ENCODE measurements around the gene TRIP13.
"Not testable (repeated sequence)": the region's sequence is repeated elsewhere in the genome, so short reads cannot be mapped to it uniquely, and the experiment has no call there.

The TRIP13 gene

DNA sequence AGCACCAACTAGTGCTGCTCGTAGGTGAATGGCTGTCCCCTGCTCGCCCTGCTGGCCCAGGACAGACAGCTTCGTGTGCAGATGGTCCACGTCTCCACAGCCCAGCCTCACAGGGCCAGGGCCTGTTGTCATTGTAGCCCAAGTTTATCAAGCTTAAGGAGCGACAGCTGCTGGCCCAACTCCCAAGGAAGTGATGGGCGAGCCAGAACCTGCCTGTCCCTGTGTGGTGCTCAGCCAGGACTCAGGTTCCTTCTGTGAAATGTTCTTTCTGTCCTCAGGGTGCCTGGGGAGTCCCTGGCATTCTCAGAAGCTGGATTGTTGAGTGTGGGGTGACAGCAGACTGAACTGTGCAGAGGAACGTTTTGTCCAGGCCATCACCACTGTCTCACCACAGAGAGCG is 16.4 kb downstream of the TRIP13 start:
- no peak for DNase-seq (ENCODE audit: low spot score)

DNA sequence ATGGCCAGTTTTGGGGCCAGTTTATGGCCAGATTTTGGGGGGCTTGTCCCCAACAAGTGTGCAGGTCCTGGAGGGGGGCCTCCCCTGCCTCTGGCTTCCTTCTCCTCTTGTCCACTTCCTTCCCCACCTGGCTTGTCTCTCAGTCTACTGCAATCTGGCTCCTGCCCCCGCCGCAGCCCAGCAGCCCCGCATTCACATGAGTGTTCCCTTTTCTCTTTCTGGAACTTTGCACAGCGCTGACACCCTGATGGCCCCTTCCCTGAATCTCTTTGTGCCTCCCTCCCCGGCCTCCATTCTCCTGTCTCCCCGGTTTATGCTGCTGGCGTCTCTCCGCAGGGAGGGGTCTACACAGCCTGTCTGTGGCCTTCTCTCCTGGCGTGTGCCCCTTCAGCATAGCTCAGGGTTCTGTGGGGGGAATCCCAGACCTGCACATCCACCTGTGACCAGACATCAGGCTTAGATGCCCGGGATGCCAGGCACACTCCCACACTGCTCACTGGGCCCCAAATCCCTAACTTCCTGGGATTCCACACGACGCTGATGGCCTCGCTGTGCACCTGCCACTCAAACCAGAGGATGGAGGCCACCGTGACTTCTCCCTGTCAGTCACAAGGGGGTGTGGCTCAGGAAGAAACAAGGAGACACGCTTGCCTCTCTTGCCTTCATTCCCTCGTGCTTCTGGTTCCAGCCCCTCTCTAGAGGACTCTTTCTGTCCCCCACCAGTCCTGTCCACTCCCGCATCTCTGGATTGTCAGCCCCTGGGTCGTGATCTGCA is 17.5 kb downstream of the TRIP13 start:
- no peaks in the 10 kb centered on the region for H3K27me3 Mint-ChIP-seq (ENCODE audit: low read depth)
- peaks cover 3% of the 10 kb centered on the region for H3K4me1 Mint-ChIP-seq (ENCODE audit: low read depth)
- H3K9me3 Mint-ChIP-seq, result no peaks in the 10 kb centered on the region
- peaks cover 37% of the 10 kb centered on the region for H3K36me3 Mint-ChIP-seq (ENCODE audit: low read depth)
- H3K4me3 Mint-ChIP-seq, result no peak overlapping the region
- DNase-seq (ENCODE audit: low spot score), result no peak
- H3K27ac Mint-ChIP-seq, result no peak overlapping the region

More for the DNA sequence above, 16.4 kb downstream of the TRIP13 start:
- Mint-ChIP-seq H3K9me3 (no peaks in the 10 kb centered on the region), H3K27me3 (ENCODE audit: low read depth) (no peaks in the 10 kb centered on the region), H3K4me1 (ENCODE audit: low read depth) (peaks cover 3% of the 10 kb centered on the region), H3K4me3 (no peak overlapping the region), H3K27ac (no peak overlapping the region), H3K36me3 (ENCODE audit: low read depth) (peaks cover 35% of the 10 kb centered on the region)

DNA sequence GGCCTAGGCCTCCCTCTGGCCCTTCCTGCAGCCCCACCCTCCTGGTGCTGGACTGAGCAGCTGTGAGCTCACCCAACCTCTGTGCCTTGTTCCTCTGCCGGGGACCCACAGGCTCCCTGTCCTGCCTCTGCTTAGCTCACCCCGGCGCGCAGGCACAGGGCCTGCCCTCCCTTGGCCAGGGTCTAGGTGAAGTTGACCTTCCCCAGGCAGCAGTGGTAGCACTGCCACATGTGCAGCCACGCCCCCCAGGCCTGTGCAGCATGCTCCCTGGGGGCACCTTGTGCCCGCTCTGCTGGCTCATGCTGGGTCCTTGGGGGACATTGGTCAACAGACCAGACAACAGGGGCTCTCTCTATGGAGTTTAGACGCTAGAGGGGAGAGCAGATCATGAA is 18.1 kb downstream of the TRIP13 start:
- Mint-ChIP-seq H3K4me3 (no peak overlapping the region), H3K36me3 (ENCODE audit: low read depth) (peaks cover 32% of the 10 kb centered on the region), H3K27me3 (ENCODE audit: low read depth) (no peaks in the 10 kb centered on the region), H3K4me1 (ENCODE audit: low read depth) (peaks cover 3% of the 10 kb centered on the region), H3K9me3 (no peaks in the 10 kb centered on the region), H3K27ac (no peak overlapping the region)
- no peak for DNase-seq (ENCODE audit: low spot score)

DNA sequence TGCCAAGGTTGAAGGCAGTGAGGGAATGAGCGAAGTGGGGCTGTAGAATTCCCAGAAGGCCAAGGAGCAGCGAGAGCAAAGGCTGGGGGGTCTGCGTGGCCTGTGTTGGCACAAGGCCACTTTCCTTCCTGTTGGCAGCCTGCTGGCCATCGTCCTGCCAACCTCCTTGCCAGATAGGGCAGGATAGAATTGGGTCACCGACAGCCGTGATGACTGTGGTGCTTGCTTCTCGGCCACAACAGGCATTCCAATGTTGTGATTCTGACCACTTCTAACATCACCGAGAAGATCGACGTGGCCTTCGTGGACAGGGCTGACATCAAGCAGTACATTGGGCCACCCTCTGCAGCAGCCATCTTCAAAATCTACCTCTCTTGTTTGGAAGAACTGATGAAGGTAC is 18.9 kb downstream of the TRIP13 start:
- Mint-ChIP-seq H3K4me1 (ENCODE audit: low read depth) (peaks cover 3% of the 10 kb centered on the region), H3K4me3 (no peak overlapping the region), H3K27me3 (ENCODE audit: low read depth) (no peaks in the 10 kb centered on the region), H3K27ac (no peak overlapping the region), H3K36me3 (ENCODE audit: low read depth) (peaks cover 29% of the 10 kb centered on the region), H3K9me3 (no peaks in the 10 kb centered on the region)
- DNase-seq (ENCODE audit: low spot score), result no peak

DNA sequence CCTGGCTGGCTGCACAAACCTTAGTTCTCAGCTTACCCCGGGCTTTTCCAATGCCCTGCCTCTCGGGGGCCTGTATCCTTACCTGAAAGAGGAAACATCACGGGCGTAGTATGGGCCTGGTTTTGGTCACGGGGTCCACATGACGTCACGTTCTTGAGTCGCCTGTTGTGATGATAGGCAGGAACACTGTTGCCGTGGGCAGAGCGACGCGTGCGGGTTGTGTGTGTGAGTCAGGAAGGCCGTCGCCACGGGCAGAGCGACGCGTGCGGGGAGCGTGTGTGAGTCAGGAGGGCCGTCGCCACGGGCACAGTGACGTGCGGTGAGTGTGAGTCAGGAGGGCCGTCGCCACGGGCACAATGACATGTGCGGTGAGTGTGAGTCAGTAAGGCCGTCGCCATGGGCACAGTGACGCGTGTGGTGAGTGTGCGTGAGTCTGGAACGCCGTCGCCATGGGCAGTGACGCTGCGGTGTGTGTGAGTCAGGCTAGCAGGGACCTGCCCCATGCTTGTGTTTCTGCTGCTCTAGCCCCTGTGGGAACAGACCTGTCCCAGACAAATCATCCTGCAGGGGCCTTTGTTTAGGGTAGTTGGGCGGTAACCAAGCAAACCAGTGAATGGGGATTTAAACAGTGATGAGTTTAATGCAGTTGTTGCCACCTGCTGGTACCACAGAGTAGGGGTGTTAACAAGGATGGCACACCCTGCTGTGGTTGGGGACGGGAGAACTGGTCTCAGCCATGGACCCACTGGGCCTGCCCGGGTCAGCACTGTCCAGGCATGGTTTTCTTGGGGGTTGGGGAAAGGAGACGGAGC is 19.8 kb downstream of the TRIP13 start:
- Mint-ChIP-seq H3K27me3 (ENCODE audit: low read depth) (no peaks in the 10 kb centered on the region), H3K27ac (peak overlapping the region; percentile 37), H3K4me3 (no peak overlapping the region), H3K4me1 (ENCODE audit: low read depth) (peaks cover 3% of the 10 kb centered on the region), H3K36me3 (ENCODE audit: low read depth) (peaks cover 34% of the 10 kb centered on the region), H3K9me3 (no peaks in the 10 kb centered on the region)
- peak; percentile 75 for DNase-seq (ENCODE audit: low spot score)

DNA sequence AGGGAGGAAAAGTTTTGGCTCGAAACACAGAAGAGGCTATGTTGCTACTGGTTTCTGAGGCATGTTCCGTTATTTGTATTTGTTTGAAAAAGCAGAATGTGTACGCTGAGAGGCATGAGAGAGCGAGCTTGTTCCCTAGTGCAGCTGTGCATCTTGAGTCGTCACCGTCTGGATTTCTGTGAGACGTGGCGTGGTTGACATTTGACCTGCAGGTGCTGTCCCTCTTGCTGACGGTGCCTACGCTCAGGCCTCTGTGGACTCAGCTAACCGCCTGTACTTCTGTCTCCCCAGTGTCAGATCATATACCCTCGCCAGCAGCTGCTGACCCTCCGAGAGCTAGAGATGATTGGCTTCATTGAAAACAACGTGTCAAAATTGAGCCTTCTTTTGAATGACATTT is 21.5 kb downstream of the TRIP13 start:
- Mint-ChIP-seq H3K4me3 (no peak overlapping the region), H3K27ac (no peak overlapping the region), H3K36me3 (ENCODE audit: low read depth) (peaks cover 34% of the 10 kb centered on the region)

DNA sequence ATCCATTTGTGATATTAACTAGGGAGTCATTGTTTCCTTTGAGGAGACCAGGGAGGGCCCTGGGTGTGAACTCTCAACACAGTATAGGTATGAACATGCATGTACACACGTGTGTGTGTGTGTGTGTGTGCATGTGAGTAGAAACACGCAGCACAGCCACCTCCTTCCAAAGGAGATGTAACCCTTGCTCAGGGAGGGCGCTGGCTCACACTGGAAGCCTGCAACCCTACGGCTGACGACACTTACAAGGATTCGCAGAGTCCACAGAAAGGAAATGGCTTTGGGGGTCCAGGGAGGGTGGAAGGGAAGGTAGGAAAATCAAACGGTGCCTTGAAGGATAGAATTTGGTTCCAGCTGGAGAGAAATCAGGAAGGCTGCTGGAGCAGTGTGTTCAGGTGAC is 21.9 kb downstream of the TRIP13 start:
- no peak overlapping the region for H3K4me3 Mint-ChIP-seq
- H3K4me1 Mint-ChIP-seq (ENCODE audit: low read depth), result peaks cover 3% of the 10 kb centered on the region
- no peaks in the 10 kb centered on the region for H3K9me3 Mint-ChIP-seq
- H3K27me3 Mint-ChIP-seq (ENCODE audit: low read depth), result no peaks in the 10 kb centered on the region
- peak overlapping the region; percentile 31 for H3K27ac Mint-ChIP-seq
- DNase-seq (ENCODE audit: low spot score), result no peak
- H3K36me3 Mint-ChIP-seq (ENCODE audit: low read depth), result peaks cover 34% of the 10 kb centered on the region

More for the DNA sequence above, 21.5 kb downstream of the TRIP13 start:
- Mint-ChIP-seq H3K4me1 (ENCODE audit: low read depth) (peaks cover 3% of the 10 kb centered on the region), H3K9me3 (no peaks in the 10 kb centered on the region), H3K27me3 (ENCODE audit: low read depth) (no peaks in the 10 kb centered on the region)
- DNase-seq (ENCODE audit: low spot score), result no peak

DNA sequence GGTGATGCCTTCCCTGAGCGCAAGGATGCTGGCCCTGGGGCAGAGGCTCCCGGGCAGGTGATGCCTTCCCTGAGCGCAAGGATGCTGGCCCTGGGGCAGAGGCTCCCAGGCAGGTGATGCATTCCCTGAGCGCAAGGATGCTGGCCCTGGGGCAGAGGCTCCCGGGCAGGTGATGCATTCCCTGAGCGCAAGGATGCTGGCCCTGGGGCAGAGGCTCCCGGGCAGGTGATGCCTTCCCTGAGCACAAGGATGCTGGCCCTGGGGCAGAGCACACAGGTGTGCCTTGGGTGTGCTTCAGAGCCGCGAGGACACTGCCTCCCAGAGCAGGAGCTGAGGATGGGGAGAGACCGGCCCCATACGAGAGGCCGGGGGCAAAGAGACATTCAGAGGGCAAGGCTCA is 22.7 kb downstream of the TRIP13 start:
- not testable (repeated sequence) for H3K9me3 Mint-ChIP-seq; H3K4me3 Mint-ChIP-seq; H3K27me3 Mint-ChIP-seq (ENCODE audit: low read depth); H3K27ac Mint-ChIP-seq; H3K4me1 Mint-ChIP-seq (ENCODE audit: low read depth); DNase-seq (ENCODE audit: low spot score)
- H3K36me3 Mint-ChIP-seq (ENCODE audit: low read depth), result peaks cover 33% of the 10 kb centered on the region

DNA sequence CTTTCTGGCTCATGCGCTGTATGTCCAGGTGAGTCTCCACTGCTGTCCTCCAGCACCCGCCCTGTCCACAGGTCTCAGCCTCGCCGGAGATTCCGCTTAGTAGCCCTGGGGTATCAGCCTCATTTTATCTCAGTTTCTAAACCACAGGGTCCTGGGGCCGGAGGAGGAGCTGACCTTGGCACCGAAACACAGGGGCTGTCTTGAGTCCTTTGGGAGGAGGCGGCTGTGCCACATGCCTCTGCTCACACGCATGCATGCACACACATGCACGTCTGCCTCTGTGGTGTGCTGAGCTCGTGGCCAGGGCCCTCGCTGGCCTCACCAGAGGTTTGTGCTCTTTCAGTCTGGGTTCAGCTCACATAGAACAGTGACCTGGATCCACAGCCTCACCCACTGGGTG is 23.3 kb downstream of the TRIP13 start:
- Mint-ChIP-seq H3K36me3 (ENCODE audit: low read depth) (peaks cover 27% of the 10 kb centered on the region), H3K4me1 (ENCODE audit: low read depth) (peaks cover 3% of the 10 kb centered on the region), H3K27ac (no peak overlapping the region), H3K4me3 (no peak overlapping the region), H3K27me3 (ENCODE audit: low read depth) (no peaks in the 10 kb centered on the region), H3K9me3 (no peaks in the 10 kb centered on the region)
- DNase-seq (ENCODE audit: low spot score), result no peak

DNA sequence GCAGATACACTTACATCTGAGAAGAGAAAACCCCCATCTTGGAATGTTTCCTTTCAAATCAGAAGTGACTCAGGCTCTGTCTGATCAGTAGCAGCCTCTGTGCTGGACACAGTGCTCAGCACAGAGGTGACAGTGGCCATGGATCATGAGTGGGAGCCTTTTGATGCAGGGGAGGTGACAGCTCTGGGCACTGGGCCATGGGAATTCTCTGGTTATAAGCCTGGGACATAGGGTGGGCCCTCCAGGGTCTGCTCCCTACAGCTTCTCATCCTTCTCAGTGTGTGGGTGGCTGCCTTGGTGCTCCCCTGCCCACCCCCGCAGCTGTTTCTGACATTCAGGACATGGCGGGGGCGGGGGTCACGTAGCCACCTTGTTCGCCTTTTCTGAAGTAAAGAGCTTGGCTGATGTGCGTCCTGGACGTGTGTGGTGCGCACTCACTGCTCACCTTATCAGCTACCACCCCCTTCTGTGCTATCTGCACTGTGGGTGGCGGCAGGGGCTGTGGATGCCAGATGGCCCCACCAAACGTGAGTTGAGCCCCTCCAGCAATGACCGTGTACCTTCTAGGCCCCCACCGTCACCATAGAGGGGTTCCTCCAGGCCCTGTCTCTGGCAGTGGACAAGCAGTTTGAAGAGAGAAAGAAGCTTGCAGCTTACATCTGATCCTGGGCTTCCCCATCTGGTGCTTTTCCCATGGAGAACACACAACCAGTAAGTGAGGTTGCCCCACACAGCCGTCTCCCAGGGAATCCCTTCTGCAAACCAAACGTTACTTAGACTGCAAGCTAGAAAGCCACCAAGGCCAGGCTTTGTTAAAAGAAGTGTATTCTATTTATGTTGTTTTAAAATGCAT is 24.0 kb downstream of the TRIP13 start:
- no peaks in the 10 kb centered on the region for H3K27me3 Mint-ChIP-seq (ENCODE audit: low read depth)
- no peak for DNase-seq (ENCODE audit: low spot score)
- H3K4me3 Mint-ChIP-seq, result no peak overlapping the region
- H3K9me3 Mint-ChIP-seq, result no peaks in the 10 kb centered on the region
- peaks cover 3% of the 10 kb centered on the region for H3K4me1 Mint-ChIP-seq (ENCODE audit: low read depth)
- H3K27ac Mint-ChIP-seq, result no peak overlapping the region
- peaks cover 30% of the 10 kb centered on the region for H3K36me3 Mint-ChIP-seq (ENCODE audit: low read depth)

DNA sequence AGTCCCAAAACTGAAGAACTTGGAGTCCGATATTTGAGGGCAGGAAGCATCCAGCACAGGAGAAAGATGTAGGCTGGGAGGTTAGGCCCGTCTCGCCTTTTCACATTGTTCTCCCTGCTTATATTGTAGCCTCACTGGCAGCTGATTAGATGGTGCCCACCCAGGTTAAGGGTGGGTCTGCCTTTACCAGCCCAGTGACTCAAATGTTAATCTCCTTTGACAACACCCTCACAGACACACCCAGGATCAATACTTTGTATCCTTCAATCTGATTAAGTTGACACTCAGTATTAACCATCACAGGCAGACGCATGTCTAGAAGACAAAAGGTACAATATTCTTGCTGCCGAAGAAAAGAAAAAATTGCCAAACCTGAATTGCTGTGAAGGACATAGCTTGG is 26.0 kb downstream of the TRIP13 start:
- not testable (repeated sequence) for DNase-seq (ENCODE audit: low spot score); H3K4me3 Mint-ChIP-seq; H3K9me3 Mint-ChIP-seq; H3K27ac Mint-ChIP-seq; H3K27me3 Mint-ChIP-seq (ENCODE audit: low read depth); H3K4me1 Mint-ChIP-seq (ENCODE audit: low read depth)
- H3K36me3 Mint-ChIP-seq (ENCODE audit: low read depth), result peaks cover 23% of the 10 kb centered on the region

DNA sequence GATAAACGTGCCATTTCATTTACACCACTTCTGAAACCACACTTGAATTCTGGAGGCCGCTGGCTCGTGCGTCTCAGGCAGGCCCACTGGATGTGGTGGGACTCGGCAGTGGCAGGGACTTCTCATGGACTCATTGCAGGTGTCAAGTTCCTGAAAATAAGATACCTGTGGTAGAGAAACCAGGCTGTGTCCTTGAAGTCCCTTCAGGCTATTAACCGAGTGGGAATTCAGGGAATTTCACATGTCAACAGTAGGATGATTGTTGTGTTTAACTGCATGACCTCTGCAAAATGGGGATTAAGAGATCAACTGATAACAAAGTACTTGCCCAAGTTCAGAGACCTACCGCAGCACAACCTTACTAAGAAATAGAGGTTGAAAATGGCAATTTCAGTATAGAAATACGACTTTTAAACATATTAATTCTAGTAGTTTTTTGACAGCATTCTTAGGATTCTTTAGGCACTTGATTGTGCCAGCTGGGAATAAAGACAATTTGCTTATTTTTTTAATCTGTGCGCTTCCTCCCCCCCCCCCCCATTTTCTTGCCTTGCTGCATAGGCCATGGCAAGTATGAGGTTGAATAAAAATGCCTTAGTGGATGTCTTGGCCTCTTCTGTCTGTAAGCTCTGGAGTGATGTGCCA is 26.8 kb downstream of the TRIP13 start:
- Mint-ChIP-seq H3K9me3 (no peaks in the 10 kb centered on the region), H3K4me3 (no peak overlapping the region), H3K27me3 (ENCODE audit: low read depth) (no peaks in the 10 kb centered on the region), H3K36me3 (ENCODE audit: low read depth) (peaks cover 18% of the 10 kb centered on the region), H3K4me1 (ENCODE audit: low read depth) (peaks cover 9% of the 10 kb centered on the region), H3K27ac (no peak overlapping the region)
- DNase-seq (ENCODE audit: low spot score), result no peak

DNA sequence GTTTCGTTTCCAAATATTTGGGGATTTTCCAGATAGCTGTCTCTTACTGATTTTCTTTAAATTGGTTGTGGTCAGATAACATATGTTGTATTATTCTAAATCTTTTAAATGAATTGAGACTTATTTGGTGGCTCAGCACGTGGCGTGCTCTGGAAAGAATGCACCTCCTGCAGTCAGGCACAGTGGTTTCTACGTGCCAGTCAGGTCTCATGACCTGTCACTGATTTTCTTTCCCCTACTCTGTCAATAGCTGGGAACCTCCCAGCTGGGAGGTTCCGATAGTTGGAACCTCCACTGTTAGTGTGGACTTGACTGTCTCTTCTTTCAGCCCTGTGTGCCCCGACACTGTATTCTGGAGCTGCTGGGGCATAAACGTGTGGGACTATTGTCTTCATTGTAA is 27.6 kb downstream of the TRIP13 start:
- peaks cover 4% of the 10 kb centered on the region for H3K27me3 Mint-ChIP-seq (ENCODE audit: low read depth)
- peaks cover 13% of the 10 kb centered on the region for H3K36me3 Mint-ChIP-seq (ENCODE audit: low read depth)
- H3K4me3 Mint-ChIP-seq, result no peak overlapping the region
- DNase-seq (ENCODE audit: low spot score), result no peak
- no peaks in the 10 kb centered on the region for H3K9me3 Mint-ChIP-seq
- H3K4me1 Mint-ChIP-seq (ENCODE audit: low read depth), result peaks cover 9% of the 10 kb centered on the region
- H3K27ac Mint-ChIP-seq, result no peak overlapping the region

Data from T-helper 2 cell treated with Interferon-gamma antibody and Interleukin-4, amounts not matched to agents 5 μg/mL and 100 μg/mL, for 36 hours (primary cell).